Measurements from ENCODE around the gene APBA2.

Gene APBA2

GRCh38 chr15:29110176-29110575 is 224.4 kb downstream of the APBA2 start:
- DNase-seq = no peak

GRCh38 chr15:29110733-29111132 is 225.0 kb downstream of the APBA2 start:
- DNase-seq = no peak

DNA sequence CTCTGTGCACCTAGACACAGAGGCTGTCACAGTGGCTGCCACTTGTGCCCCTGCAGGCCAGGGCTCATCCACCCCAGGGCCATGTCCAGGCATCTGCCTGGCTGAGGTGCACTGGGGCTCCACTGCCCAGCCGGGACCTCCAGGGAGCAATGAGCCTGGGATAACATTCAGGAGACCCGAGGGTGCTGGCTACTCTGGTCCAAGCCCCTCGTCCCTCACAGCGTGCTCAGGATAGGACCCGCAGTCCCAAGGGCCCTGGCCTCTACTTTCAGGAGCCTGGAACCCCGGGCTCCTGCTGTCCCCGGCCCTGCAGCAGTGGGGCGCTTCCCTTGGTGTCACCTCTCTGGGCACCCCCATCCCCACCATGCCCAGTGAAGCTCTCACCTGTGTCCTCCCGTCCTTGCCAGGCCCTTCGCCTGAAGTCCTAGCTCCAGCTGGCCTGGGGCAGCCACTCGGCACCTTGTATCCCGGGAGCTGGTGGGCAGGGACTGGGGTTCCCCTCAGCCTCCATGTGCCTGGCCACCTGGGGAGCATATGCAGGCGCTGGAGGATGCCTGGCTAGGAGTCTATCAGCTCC is 226.0 kb downstream of the APBA2 start:
- DNase-seq = no peak

GRCh38 chr15:29113336-29114220 is 227.8 kb downstream of the APBA2 start:
- DNase-seq = no peak

- peak in 1 of 2 experiments; percentile 63 for DNase-seq
Observed at GRCh38 chr15:29114221-29115092, 228.7 kb downstream of the APBA2 start.

GRCh38 chr15:29115093-29115991 is 229.6 kb downstream of the APBA2 start:
- no peak for DNase-seq

DNA sequence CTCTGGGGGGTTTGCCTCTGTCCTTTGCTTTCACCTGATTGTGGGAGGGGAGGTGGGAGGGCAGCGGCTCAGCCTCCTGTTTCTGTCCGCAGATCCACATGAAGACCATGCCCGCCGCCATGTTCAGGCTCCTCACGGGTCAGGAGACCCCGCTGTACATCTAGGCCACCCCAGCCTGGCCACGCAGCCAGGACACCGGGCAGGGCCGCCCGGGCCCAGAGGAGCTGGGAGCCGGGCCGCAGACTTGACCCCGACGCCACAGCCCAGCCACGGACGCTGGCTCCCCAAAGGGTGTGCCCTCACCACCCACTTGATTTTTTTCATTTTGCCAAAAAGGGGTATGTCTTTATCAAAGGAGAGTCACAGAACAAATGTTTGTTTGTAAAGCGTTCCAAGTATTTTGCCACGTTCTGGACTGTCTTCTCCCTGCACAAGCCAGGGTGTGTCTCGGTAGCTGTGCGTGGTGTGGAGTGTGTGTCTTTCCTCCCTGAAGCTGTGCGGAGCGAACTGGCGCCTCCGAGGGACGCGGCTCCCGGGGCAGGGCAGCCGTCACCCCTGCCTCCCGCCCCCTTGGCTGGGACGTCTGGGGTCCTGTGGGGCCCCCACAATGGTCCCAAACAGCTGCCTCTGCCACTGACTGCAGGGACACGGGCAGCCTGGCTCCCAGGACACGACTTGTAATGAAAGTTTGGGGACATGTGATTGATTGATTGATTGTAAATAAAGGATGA is 231.4 kb downstream of the APBA2 start:
- DNase-seq = no peak

GRCh38 chr15:29117778-29118177 is 232.0 kb downstream of the APBA2 start:
- DNase-seq = no peak

- DNase-seq = no peak
Observed at GRCh38 chr15:29119847-29120246, 234.1 kb downstream of the APBA2 start.

GRCh38 chr15:29120593-29121368 is 235.0 kb downstream of the APBA2 start:
- no peak for DNase-seq

DNA sequence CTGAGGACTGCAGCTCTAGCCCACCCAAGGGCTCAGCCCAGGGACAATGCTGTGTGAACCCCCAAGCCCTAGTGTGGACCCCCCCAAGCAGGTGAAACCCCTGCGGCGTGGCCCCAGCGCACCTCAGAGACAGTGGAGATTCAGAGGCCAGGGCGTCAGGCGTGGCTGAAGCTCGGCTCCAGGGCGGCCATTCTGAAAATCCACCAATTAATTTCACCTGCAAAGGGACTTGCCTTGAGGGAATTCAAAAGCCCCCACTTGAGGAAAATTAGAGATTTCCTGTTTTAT is 235.5 kb downstream of the APBA2 start:
- DNase-seq = no peak

DNA sequence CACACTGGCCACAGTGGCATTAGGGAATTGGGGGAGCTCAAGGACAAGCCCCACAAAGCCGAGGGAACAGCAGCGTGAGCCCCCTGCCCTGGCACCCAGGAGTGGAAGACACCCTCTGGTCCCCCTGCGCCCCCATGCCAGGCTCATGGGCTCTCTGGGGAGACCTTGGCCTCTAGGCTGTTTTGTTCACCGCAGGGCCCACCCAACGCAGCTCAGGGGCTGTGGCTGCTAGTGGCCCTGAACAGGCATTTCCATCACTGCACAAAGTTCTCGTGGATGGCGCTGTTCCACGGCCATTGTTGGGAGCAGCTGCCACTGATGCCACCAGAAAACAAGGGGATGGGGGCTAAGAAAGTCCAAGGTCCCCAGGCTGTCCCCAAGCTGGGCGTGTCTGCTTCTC is 236.1 kb downstream of the APBA2 start:
- DNase-seq = no peak

DNA sequence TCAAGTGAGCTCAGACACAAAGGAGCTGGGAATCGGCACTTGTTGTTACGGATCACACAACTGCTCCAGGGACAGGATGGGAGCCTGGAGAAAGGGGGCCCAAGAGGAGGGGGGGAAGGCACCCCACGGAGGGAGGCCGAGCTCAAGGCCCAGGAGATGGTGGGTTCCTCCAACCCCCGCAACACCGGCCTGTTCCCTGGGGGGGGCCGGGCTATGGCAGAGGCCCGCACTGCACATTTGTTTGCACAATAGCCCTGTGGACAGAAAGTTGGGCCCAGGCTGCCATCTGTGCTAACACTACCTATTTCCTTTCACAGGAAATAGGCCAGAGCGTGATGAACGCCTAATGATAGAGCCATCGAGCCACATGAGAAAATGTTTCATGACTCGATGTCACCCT is 236.7 kb downstream of the APBA2 start:
- DNase-seq = no peak

GRCh38 chr15:29123171-29123570 is 237.4 kb downstream of the APBA2 start:
- DNase-seq = no peak

DNA sequence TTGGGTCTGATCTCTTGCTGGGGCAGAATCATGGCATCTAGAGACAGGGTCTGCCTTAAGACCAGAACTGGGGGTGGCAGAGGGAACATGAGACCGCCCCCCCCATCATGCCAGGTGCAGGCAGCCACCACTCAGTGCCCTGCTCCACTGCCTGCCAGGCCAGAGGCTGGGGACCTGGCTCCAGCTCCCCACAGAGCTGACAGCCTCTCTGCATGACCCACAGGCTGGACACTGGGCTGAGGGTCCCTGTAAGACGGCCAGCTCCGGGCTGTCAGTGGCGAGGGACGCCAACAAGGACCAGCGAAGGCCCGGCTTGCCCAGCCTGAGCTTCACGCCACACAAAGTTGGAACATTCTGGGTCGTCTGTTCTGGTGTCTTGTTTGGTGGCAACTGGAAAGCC is 238.2 kb downstream of the APBA2 start:
- no peak for DNase-seq

GRCh38 chr15:29124581-29125381 is 239.0 kb downstream of the APBA2 start:
- DNase-seq = no peak

DNA sequence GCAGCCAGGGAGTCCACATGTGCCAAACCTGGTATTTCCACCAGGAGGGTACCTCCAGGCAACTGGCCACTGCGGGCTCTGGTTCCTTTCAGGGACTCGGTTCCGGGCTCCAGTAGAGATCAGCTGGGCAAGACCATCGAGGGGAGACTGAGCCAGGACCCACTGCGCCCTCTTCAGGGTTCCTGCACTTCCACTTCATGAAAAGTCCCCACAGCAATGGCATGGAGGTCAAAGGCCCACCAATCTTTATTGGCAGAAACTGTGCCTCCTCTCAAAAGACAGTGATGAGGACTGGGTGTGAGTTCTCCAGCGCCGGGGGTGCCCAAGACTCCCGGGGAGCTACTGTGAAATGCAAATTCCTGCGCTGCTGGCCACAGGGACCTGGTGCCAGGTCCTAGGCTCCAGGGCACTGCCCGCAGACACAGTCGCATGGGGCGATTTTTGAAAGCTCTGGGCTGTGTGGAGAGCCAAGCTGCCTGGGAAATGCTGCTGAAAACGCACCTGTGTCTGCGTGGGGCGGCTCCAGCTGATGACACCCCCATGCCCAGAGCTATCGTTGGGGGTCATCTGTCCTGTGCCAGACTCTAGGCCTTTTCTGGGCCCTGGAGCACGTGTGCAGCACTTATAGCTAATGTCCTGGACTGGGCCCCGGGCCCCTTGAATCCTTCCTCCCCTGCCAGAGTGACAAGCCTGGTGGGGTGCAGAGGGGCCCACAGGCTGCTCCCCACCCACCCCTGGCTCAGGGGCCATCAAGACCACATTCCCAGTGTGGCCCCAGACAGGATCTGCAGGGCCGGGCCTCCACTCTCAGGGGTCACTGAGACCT is 239.8 kb downstream of the APBA2 start:
- no peak for DNase-seq

GRCh38 chr15:29126208-29126536 is 240.4 kb downstream of the APBA2 start:
- DNase-seq = no peak

- DNase-seq = no peak
Observed at GRCh38 chr15:29126821-29127461, 241.2 kb downstream of the APBA2 start.
